CD8-positive, alpha-beta memory T cell (primary cell): Measurements from ENCODE around the gene SH2D7. TPM values are rescaled to one million over a fixed set of nuclear protein-coding genes. Genes with fewer than 3 reads are reported as not detected.

Experiments
- CTCF ChIA-PET: fragments of 350-600 bp; sonication (Branson Sonifier 250); formaldehyde crosslinking; loops from one replicate; lab custom pipeline; 2021; ENCODE audit warnings: antibody characterized with exemption; lab: Charles Lee
- POLR2A ChIA-PET: fragments of 350-600 bp; sonication (Branson Sonifier 250); formaldehyde crosslinking; loops from one replicate; lab custom pipeline; 2021; ENCODE audit warnings: antibody characterized with exemption; lab: Charles Lee
- DNase-seq, 5 donors: peaks; one replicate each; pipeline versions ENCODE4 v3.0.0 to v3.0.0-alpha.2; 2020 to 2022; ENCODE audit warnings: mixed read lengths in 1 of 5
- H3K27ac ChIP-seq: one replicate; pipeline ENCODE4 v1.7.0; 2013; ENCODE audit warnings: low read depth, mild to moderate bottlenecking, low read length, moderate library complexity
- H3K27me3 ChIP-seq: 2 replicates; pipeline ENCODE4 v1.7.0; 2013; ENCODE audit warnings: low read length, mild to moderate bottlenecking; ENCODE audit not compliant: insufficient read depth, poor library complexity, severe bottlenecking
- H3K36me3 ChIP-seq: 2 replicates; pipeline ENCODE4 v1.7.0; 2013; ENCODE audit warnings: mild to moderate bottlenecking, low read length, moderate library complexity; ENCODE audit not compliant: insufficient read depth
- H3K4me1 ChIP-seq: 2 replicates; pipeline ENCODE4 v1.7.0; 2013; ENCODE audit warnings: mild to moderate bottlenecking, low read length, moderate library complexity; ENCODE audit not compliant: insufficient read depth
- H3K4me3 ChIP-seq: 2 replicates; pipeline ENCODE4 v1.7.0; 2013; ENCODE audit warnings: mild to moderate bottlenecking, low read length
- H3K9me3 ChIP-seq: 2 replicates; pipeline ENCODE4 v1.7.0; 2013; ENCODE audit warnings: mild to moderate bottlenecking, low read length
- H3K27ac Mint-ChIP-seq, 8 donors: one replicate each; pipeline ENCODE4 v1.8.0; 2020 to 2021; ENCODE audit warnings: mixed read lengths in 8 of 8, mild to moderate bottlenecking in 6 of 8, inconsistent platforms in 3 of 8, moderate library complexity in 3 of 8
- H3K27me3 Mint-ChIP-seq, 2 donors: one replicate each; pipeline ENCODE4 v1.8.0; 2020 to 2021; ENCODE audit warnings: mixed read lengths in 2 of 2, mild to moderate bottlenecking in 1 of 2, moderate library complexity in 1 of 2
- H3K36me3 Mint-ChIP-seq, 3 donors: one replicate each; pipeline ENCODE4 v1.8.0; 2020 to 2021; ENCODE audit warnings: mixed read lengths in 3 of 3, inconsistent platforms in 1 of 3, mild to moderate bottlenecking in 1 of 3
- H3K4me1 Mint-ChIP-seq, 3 donors: one replicate each; pipeline ENCODE4 v1.8.0; 2020 to 2021; ENCODE audit warnings: mixed read lengths in 3 of 3, inconsistent platforms in 1 of 3, mild to moderate bottlenecking in 1 of 3
- H3K4me3 Mint-ChIP-seq, 7 donors: one replicate each; pipeline ENCODE4 v1.8.0; 2020 to 2021; ENCODE audit warnings: mixed read lengths in 7 of 7, mild to moderate bottlenecking in 6 of 7, moderate library complexity in 4 of 7, inconsistent platforms in 2 of 7
- H3K9me3 Mint-ChIP-seq, 5 donors: one replicate each; pipeline ENCODE4 v1.8.0; 2020 to 2022; ENCODE audit warnings: mixed read lengths in 5 of 5, mild to moderate bottlenecking in 3 of 5, moderate library complexity in 2 of 5, inconsistent platforms in 1 of 5
- polyA plus RNA-seq: library from polyadenylated mRNA; unstranded; fragments of 300-500 nt; fragmentation: Illumina TruSeq; gene quantifications from one replicate; pipeline ENCODE4 v1.2.3, GENCODE V29; 2021
- total RNA-seq, 2 experiments: library from RNA; stranded (reverse); gene quantifications; one replicate each; pipeline ENCODE4 v1.2.3, GENCODE V29; 2021

SH2D7 gene
- total and polyA plus RNA-seq, 3 experiments from 2014 or later, result not detected

DNA sequence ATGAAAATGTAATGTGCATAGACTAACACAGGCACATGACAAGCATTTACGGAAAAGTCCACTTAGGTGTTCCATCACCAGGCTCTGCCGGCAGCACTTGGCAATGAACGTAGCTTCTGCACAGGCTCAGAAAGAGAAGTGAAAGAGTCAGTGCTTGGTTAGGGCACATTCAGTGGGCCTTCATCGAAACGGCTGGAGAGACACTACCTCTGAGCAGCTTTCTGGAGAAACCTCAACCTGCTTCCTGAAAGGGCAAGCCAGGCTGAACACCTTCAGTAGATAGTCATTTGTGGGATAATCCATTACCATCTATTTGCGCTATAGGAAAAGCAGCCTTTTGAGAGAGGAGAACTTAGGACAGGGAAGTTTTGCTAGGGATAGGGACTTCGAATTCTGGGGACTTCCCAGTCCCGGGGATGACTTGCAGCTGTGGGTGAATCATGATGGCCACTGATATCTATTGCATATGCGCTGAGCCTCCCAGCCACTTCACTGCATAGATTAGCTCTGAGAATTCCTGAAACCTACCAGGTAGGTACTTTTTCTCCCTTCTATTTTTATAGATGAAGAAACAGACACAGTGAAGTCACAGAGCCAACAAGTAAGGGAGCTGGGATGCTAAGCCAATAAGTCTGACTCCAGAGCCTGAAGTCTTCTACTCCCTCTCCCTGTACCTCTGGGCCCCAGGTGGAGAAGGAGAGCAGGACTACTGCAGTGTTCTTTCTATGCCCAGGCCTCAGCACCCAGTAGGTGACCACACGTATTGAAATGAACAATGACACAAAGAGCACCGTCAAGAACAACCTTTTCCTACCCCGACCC is 4.2 kb upstream of the SH2D7 start:
- Histone ChIP-seq H3K4me1 (no peaks in the 10 kb centered on the region), H3K9me3 (no peaks in the 10 kb centered on the region), H3K4me3 (no peak overlapping the region), H3K36me3 (no peaks in the 10 kb centered on the region), H3K27ac (no peak overlapping the region), H3K27me3 (no peaks in the 10 kb centered on the region)
- Mint-ChIP-seq H3K9me3 (no peaks in the 10 kb centered on the region), H3K36me3 (no peaks in the 10 kb centered on the region), H3K27ac (peak overlapping the region in 1 of 8 donors; percentile 43), H3K27me3 (no peaks in the 10 kb centered on the region), H3K4me1 (peaks cover 0 to 23% (median 0%) of the 10 kb centered on the region in 3 donors), H3K4me3 (no peak overlapping the region)
- CTCF ChIA-PET, result interaction anchor here (1.4 to 2.0 kb wide), 2 partner anchors 20 to 24 kb away, joined by 3 to 6 read pairs; no protein-coding TSS in a partner anchor
- POLR2A ChIA-PET, result no interaction called here
- peak in 1 of 5 donors; percentile 11 for DNase-seq

DNA sequence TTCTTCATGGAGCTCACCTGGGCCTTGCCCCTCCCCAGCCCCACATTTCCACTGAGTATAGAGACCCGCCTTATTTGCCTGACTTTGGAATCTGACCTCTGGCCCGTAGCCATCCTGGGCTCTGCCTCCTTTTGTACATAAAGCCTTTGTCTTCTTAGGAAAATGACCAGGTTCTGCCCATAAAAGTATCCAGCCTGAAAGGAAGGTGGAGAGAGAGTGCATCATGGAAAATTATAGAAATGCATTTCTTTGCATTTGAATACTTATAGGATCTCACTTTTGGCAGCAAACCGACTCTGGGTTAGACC is 3.6 kb upstream of the SH2D7 start:
- Histone ChIP-seq H3K27ac (no peak overlapping the region), H3K27me3 (no peaks in the 10 kb centered on the region), H3K9me3 (no peaks in the 10 kb centered on the region), H3K36me3 (no peaks in the 10 kb centered on the region), H3K4me1 (no peaks in the 10 kb centered on the region), H3K4me3 (no peak overlapping the region)
- Mint-ChIP-seq H3K4me1 (peaks cover 0 to 27% (median 0%) of the 10 kb centered on the region in 3 donors), H3K4me3 (no peak overlapping the region), H3K27me3 (no peaks in the 10 kb centered on the region), H3K9me3 (no peaks in the 10 kb centered on the region), H3K36me3 (no peaks in the 10 kb centered on the region), H3K27ac (peak overlapping the region in 1 of 8 donors; percentile 40)
- DNase-seq, result no peak
- ChIA-PET CTCF (interaction anchor here (1.4 to 2.0 kb wide), 2 partner anchors 20 to 23 kb away, joined by 3 to 6 read pairs; no protein-coding TSS in a partner anchor), POLR2A (no interaction called here)

DNA sequence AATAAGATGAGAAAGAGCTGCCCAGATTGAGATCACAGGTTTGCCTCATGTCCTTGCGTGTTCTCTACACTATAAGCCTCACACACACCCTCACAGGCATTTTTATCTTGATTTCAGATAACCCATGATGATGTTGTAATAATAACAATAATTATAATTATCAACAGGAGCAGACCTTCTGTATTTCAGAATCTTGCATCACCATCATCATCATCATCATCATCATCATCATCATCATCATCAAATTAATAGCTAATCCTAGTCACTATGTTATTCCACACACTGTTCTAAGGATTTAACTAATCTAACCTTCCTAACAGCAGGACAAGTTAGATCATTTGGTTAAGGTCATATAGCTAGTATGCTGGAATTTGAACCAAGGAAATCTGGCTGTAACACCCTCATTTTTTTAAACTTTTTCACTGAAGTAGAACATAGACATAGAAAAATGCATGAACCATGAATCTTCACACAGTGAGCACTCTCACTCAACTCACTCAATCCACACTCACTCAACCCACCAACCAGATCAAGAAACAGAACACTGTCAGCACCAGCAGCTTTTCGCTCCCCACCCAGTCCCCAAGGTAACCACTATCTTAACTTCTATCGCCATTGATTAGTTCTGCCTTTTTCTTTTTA is 1.8 kb upstream of the SH2D7 start:
- H3K27ac Mint-ChIP-seq, result no peak overlapping the region
- H3K4me1 Mint-ChIP-seq, result peaks cover 0 to 19% (median 0%) of the 10 kb centered on the region in 3 donors
- H3K9me3 Mint-ChIP-seq, result no peaks in the 10 kb centered on the region
- no peak for DNase-seq
- Histone ChIP-seq H3K27ac (no peak overlapping the region), H3K36me3 (no peaks in the 10 kb centered on the region), H3K9me3 (no peaks in the 10 kb centered on the region), H3K4me1 (no peaks in the 10 kb centered on the region), H3K4me3 (no peak overlapping the region), H3K27me3 (no peaks in the 10 kb centered on the region)
- no peak overlapping the region for H3K4me3 Mint-ChIP-seq
- CTCF ChIA-PET, result interaction anchor here (1.1 to 1.8 kb wide), 2 partner anchors 12 to 105 kb away, joined by 3 to 4 read pairs; no protein-coding TSS in a partner anchor
- POLR2A ChIA-PET, result no interaction called here
- H3K36me3 Mint-ChIP-seq, result no peaks in the 10 kb centered on the region
- peaks cover 0 to 5% of the 10 kb centered on the region in 2 donors for H3K27me3 Mint-ChIP-seq

DNA sequence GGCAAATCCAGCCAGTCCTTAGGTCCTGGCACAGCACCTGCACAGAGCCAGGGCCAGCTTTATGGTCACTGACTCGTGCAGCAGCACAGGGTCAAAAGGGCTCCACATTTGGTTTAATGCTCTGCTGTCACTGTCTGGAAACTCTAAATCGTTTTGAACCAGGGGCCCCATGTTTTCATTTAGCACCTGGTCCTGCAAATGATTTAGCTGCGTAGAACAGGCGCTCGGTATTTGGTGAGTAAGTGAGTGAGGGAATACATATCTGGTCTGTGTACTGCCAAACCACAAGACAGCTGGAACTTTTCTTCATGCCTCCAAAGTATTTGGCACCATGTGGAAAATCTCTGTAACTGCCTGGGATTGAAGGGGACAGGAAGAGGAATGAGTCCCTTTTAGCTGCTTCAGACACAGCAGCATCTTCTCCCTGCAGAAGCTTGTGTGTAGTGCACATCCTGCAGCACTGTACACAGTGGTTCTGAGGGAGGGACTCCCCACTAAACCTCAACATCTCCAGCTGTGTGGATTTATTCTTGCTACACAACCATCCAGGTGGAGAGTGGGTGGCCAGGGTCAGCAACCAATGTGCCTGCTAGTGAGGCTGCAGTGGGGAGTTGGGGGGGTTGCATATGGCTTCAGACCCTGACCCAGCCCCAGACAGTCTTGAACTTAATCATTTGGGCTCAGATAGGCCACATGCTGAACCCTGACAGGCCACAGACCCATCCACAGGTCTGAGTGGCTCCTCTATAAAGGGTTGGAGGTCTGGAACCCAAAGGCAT is 1.1 kb downstream of the SH2D7 start:
- Histone ChIP-seq H3K36me3 (no peaks in the 10 kb centered on the region), H3K27me3 (no peaks in the 10 kb centered on the region), H3K27ac (no peak overlapping the region), H3K4me3 (no peak overlapping the region), H3K4me1 (no peaks in the 10 kb centered on the region), H3K9me3 (no peaks in the 10 kb centered on the region)
- Mint-ChIP-seq H3K9me3 (no peaks in the 10 kb centered on the region), H3K27ac (no peak overlapping the region), H3K36me3 (no peaks in the 10 kb centered on the region), H3K4me1 (peaks cover 0 to 19% (median 0%) of the 10 kb centered on the region in 3 donors), H3K4me3 (no peak overlapping the region), H3K27me3 (peaks cover 0 to 6% of the 10 kb centered on the region in 2 donors)
- CTCF ChIA-PET, result interaction anchor here (1.0 to 3.4 kb wide), 3 partner anchors 13 to 102 kb away, joined by 3 to 10 read pairs (median 4); no protein-coding TSS in a partner anchor
- POLR2A ChIA-PET, result no interaction called here
- DNase-seq, result peak in 1 of 5 donors; percentile 14

DNA sequence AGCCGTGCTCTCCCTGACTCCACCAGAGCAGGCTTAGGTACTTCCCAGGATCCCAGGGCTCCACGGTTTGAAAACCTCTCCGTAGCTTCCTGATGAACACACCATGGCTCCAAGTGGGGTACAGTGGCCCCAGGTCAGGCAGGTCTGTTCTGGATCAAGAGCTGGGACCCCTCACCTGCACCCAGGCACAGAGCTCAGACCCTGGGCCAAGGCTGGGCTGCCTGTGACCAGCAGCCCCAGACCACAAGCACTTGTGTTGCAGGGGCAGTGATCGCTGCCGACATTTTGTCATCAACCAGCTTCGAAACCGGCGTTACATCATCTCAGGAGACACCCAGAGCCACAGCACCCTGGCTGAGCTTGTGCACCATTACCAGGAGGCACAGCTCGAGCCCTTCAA is 5.3 kb downstream of the SH2D7 start:
- peaks cover 0 to 6% of the 10 kb centered on the region in 2 donors for H3K27me3 Mint-ChIP-seq
- Histone ChIP-seq H3K9me3 (no peaks in the 10 kb centered on the region), H3K36me3 (no peaks in the 10 kb centered on the region), H3K4me3 (no peak overlapping the region), H3K27me3 (no peaks in the 10 kb centered on the region), H3K27ac (no peak overlapping the region), H3K4me1 (peaks cover 6% of the 10 kb centered on the region)
- ChIA-PET CTCF (interaction anchor here (2.7 kb wide), 1 partner anchor 11 kb away, joined by 8 read pairs; no protein-coding TSS in a partner anchor), POLR2A (no interaction called here)
- H3K4me1 Mint-ChIP-seq, result peaks cover 4 to 14% (median 5%) of the 10 kb centered on the region in 3 donors
- no peak overlapping the region for H3K4me3 Mint-ChIP-seq
- no peaks in the 10 kb centered on the region for H3K36me3 Mint-ChIP-seq
- no peak overlapping the region for H3K27ac Mint-ChIP-seq
- DNase-seq, result peak in 1 of 5 donors; percentile 41
- H3K9me3 Mint-ChIP-seq, result no peaks in the 10 kb centered on the region

DNA sequence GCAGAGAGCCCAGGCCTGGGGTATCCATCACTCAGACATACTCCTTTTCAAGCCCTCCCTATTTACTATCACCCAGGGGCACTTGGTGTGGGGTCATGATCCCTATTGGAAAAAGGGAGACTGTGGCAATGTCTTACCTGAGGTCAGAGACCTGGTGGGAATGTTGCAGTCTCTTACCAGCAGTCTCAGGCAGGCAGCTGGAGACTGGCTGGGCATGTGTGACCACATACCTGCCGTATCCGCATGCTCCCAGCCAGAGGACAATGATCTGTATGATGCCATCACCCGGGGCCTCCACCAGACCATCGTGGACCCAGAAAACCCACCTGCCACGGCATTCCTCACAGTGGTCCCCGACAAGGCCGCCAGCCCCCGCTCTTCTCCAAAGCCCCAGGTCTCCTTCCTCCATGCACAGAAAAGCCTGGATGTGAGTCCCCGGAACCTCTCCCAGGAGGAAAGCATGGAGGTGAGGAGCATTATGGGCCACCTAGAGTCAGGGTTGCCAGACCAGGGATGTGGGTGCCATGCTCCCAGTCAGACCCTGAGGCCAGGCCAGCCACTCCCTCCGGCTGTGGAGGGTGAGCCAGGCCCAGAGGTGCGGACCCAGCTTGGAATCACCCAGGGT is 5.9 kb downstream of the SH2D7 start:
- no peak overlapping the region for H3K4me3 Mint-ChIP-seq
- POLR2A ChIA-PET, result no interaction called here

DNA sequence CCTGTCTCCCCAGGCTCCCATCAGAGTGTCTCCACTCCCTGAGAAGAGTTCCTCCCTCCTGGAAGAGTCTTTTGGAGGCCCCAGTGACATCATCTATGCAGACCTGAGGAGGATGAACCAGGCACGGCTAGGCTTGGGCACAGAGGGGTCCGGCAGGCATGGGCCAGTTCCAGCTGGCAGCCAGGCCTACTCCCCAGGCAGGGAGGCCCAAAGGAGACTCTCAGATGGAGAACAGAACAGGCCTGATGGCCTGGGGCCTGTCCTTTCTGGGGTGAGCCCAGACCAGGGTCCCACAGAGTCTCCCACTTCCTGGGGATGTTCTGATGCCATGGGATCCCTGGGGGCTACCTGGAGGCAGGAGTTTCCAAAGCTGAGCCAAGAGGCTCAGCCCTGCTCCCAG is 8.5 kb downstream of the SH2D7 start:
- ChIA-PET CTCF (interaction anchor here (1.0 to 13.3 kb wide), 2 partner anchors 101 to 134 kb away, joined by 4 to 146 read pairs; no protein-coding TSS in a partner anchor), POLR2A (no interaction called here)
- no peaks in the 10 kb centered on the region for H3K9me3 Mint-ChIP-seq

More for the DNA sequence above, 5.9 kb downstream of the SH2D7 start:
- CTCF ChIA-PET, result interaction anchor here (1.1 to 2.7 kb wide), 2 partner anchors 10 to 96 kb away, joined by 3 to 8 read pairs; no protein-coding TSS in a partner anchor
- no peaks in the 10 kb centered on the region for H3K36me3 ChIP-seq
- H3K27me3 Mint-ChIP-seq, result peaks cover 0 to 6% of the 10 kb centered on the region in 2 donors
- H3K9me3 Mint-ChIP-seq, result no peaks in the 10 kb centered on the region
- DNase-seq, result peak in 1 of 5 donors; percentile 32
- peaks cover 9 to 15% (median 11%) of the 10 kb centered on the region in 3 donors for H3K4me1 Mint-ChIP-seq
- H3K27me3 ChIP-seq, result no peaks in the 10 kb centered on the region
- no peak overlapping the region for H3K27ac ChIP-seq
- no peak overlapping the region for H3K4me3 ChIP-seq
- no peaks in the 10 kb centered on the region for H3K36me3 Mint-ChIP-seq
- peaks cover 11% of the 10 kb centered on the region for H3K4me1 ChIP-seq
- no peaks in the 10 kb centered on the region for H3K9me3 ChIP-seq
- H3K27ac Mint-ChIP-seq, result peak overlapping the region in 1 of 8 donors; percentile 63

More for the DNA sequence above, 8.5 kb downstream of the SH2D7 start:
- Histone ChIP-seq H3K9me3 (no peaks in the 10 kb centered on the region), H3K27ac (no peak overlapping the region), H3K27me3 (no peaks in the 10 kb centered on the region), H3K36me3 (no peaks in the 10 kb centered on the region), H3K4me1 (peaks cover 38% of the 10 kb centered on the region), H3K4me3 (no peak overlapping the region)
- Mint-ChIP-seq H3K36me3 (no peaks in the 10 kb centered on the region), H3K4me1 (peaks cover 36 to 38% (median 37%) of the 10 kb centered on the region in 3 donors), H3K27me3 (peaks cover 0 to 1% of the 10 kb centered on the region in 2 donors), H3K27ac (peak overlapping the region in 2 of 8 donors; percentile 43 to 77), H3K4me3 (no peak overlapping the region)
- DNase-seq, result peak in 1 of 5 donors; percentile 24
